ENCODE measurements around the gene HAL. TPM values are rescaled to one million over a fixed set of nuclear protein-coding genes. Genes with fewer than 3 reads are reported as not detected.

The HAL gene
- total RNA-seq, 1 experiment from 2014 or later = 1.8 TPM

- no peak for DNase-seq (ENCODE audit: low read depth, low spot score)
- CTCF ChIA-PET = no interaction called here
- RAD21 ChIA-PET (ENCODE audit: low non-redundant PET in 1 of 2, low total read pairs in 2 of 2, uncharacterized antibody in 2 of 2, unreplicated experiment in 2 of 2) = no interaction called here
Measured at GRCh38 chr12:95978774-95979173, 17.4 kb downstream of the HAL start.

More at GRCh38 chr12:95978774-95979173, 17.4 kb downstream of the HAL start:
- intact Hi-C loops (cut with micrococcal nuclease) = no loop called here
- no peaks in the 10 kb centered on the region for H3K27me3 ChIP-seq (ENCODE audit: insufficient read depth, low read length)
- H3K27ac ChIP-seq (ENCODE audit: low read depth, low read length) = no peak overlapping the region
- H2AFZ ChIP-seq (ENCODE audit: low read depth, low read length, poor library complexity, severe bottlenecking) = no peak overlapping the region
- POLR2A ChIA-PET = no interaction called here
- no peak for TF ChIP-seq FOSL1 (IDR thresholded peaks at IDR 0.05; ENCODE audit: low read depth)
- TF ChIP-seq EZH2 (IDR thresholded peaks at IDR 0.05) = no peak
- no peak for TF ChIP-seq SP1 (IDR thresholded peaks at IDR 0.05; ENCODE audit: low read depth)
- TF ChIP-seq SRF (IDR thresholded peaks at IDR 0.05; ENCODE audit: low read depth) = no peak
- TF ChIP-seq YY1 (IDR thresholded peaks at IDR 0.05; ENCODE audit: extremely low read depth, insufficient replicate concordance, low read depth, low read length) = no peak
- no peak for TF ChIP-seq RAD21 (IDR thresholded peaks at IDR 0.05; ENCODE audit: low read depth)
- TF ChIP-seq ZBTB33 (IDR thresholded peaks at IDR 0.05; ENCODE audit: extremely low read depth, insufficient replicate concordance, low read length) = no peak
- TF ChIP-seq CTCF (IDR thresholded peaks at IDR 0.05 in 2 of 3, conservative IDR thresholded peaks at IDR 0.05 in 1 of 3; ENCODE audit: borderline replicate concordance in 1 of 3, insufficient read depth in 1 of 3, low read depth in 2 of 3, low read length in 2 of 3) = no peak
- no peak for TF ChIP-seq EGR1 (IDR thresholded peaks at IDR 0.05; ENCODE audit: low read depth)
- TF ChIP-seq TCF7L2 (IDR thresholded peaks at IDR 0.05; ENCODE audit: borderline replicate concordance, extremely low read depth, insufficient read depth, insufficient read length) = no peak
- no peak for TF ChIP-seq CEBPB (IDR thresholded peaks at IDR 0.05; ENCODE audit: low read depth)
- TF ChIP-seq ATF3 (IDR thresholded peaks at IDR 0.05) = no peak
- no peak for TF ChIP-seq ELF1 (IDR thresholded peaks at IDR 0.05; ENCODE audit: borderline replicate concordance, low read depth)
- TF ChIP-seq JUND (IDR thresholded peaks at IDR 0.05) = no peak
- no peak for TF ChIP-seq POLR2AphosphoS5 (IDR thresholded peaks at IDR 0.05; ENCODE audit: low read depth, low read length)
- TF ChIP-seq ZFX (IDR thresholded peaks at IDR 0.05) = no peak
- no peak for TF ChIP-seq MAX (IDR thresholded peaks at IDR 0.05)
- no peaks in the 10 kb centered on the region for H3K79me2 ChIP-seq (ENCODE audit: insufficient read depth, low read length)
- no peaks in the 10 kb centered on the region for H3K36me3 ChIP-seq (ENCODE audit: control insufficient read depth in 1 of 2, insufficient read depth in 2 of 2, low read length in 2 of 2)
- H3K9me3 ChIP-seq (ENCODE audit: control insufficient read depth in 1 of 2, insufficient read depth in 1 of 2, low read depth in 1 of 2, low read length in 2 of 2) = no peaks in the 10 kb centered on the region
- H3K4me2 ChIP-seq (ENCODE audit: low read length) = no peak overlapping the region
- H3K9ac ChIP-seq (ENCODE audit: low read length) = no peak overlapping the region
- no peak overlapping the region for H3K4me3 ChIP-seq (replicated peaks in 1 of 2; ENCODE audit: low read depth in 1 of 2, low read length in 2 of 2)
- peaks cover 0 to 7% of the 10 kb centered on the region in 2 experiments; a peak in 1 of 4 replicates for H3K4me1 ChIP-seq (ENCODE audit: control insufficient read depth in 1 of 2, insufficient read depth in 2 of 2, low read length in 2 of 2)
- BruUV-seq (replicated peaks) = no TSS peak
- no peaks in the 10 kb centered on the region for H3K9me2 ChIP-seq (ENCODE audit: insufficient read depth)
- no peak for ATAC-seq
- H4K20me1 ChIP-seq (ENCODE audit: insufficient read depth) = no peaks in the 10 kb centered on the region
